GM21390 (cell line): ENCODE measurements around the gene ERG28.
"Not testable (repeated sequence)": the region's sequence is repeated elsewhere in the genome, so short reads cannot be mapped to it uniquely, and the experiment has no call there.

Experiments
- ATAC-seq: cut with Tn5 transposase; IDR thresholded peaks from one replicate; pipeline ENCODE4 v1.9.1; 2021; ENCODE audit not compliant: unreplicated experiment

The ERG28 gene

GRCh38 chr14:75660630-75661498, at the start of gene ERG28, which contains the start of gene TTLL5:
TSS of gene ERG28 (minus strand) at chr14:75660876. CDS start at chr14:75657502, 3,374 bp downstream.
TSS of gene TTLL5 (plus strand) at chr14:75661246. CDS start at chr14:75663150, 1,904 bp downstream.
- ATAC-seq = peak; percentile 95

- ATAC-seq = no peak
Observed at GRCh38 chr14:75709207-75709812, 48.6 kb upstream of the ERG28 start.

GRCh38 chr14:75705014-75705413, 44.3 kb upstream of the ERG28 start:
- no peak for ATAC-seq

- ATAC-seq = no peak
Observed at GRCh38 chr14:75703467-75703866, 42.8 kb upstream of the ERG28 start.

- ATAC-seq = no peak
Observed at GRCh38 chr14:75702616-75703261, 42.1 kb upstream of the ERG28 start.

GRCh38 chr14:75702122-75702521, 41.4 kb upstream of the ERG28 start:
- ATAC-seq = no peak

GRCh38 chr14:75700295-75700694, 39.6 kb upstream of the ERG28 start:
- no peak for ATAC-seq

GRCh38 chr14:75699331-75699730, 38.7 kb upstream of the ERG28 start:
- no peak for ATAC-seq

GRCh38 chr14:75697918-75698317, 37.2 kb upstream of the ERG28 start:
- no peak for ATAC-seq

GRCh38 chr14:75697386-75697785, 36.7 kb upstream of the ERG28 start:
- no peak for ATAC-seq

GRCh38 chr14:75695025-75695424, 34.3 kb upstream of the ERG28 start:
- ATAC-seq = not testable (repeated sequence)

- no peak for ATAC-seq
Observed at GRCh38 chr14:75690010-75690409, 29.3 kb upstream of the ERG28 start.

- ATAC-seq = no peak
Observed at GRCh38 chr14:75689012-75689411, 28.3 kb upstream of the ERG28 start.

- ATAC-seq = no peak
Observed at GRCh38 chr14:75685910-75686309, 25.2 kb upstream of the ERG28 start.

- ATAC-seq = no peak
Observed at GRCh38 chr14:75675265-75675960, 14.7 kb upstream of the ERG28 start.

- ATAC-seq = peak; percentile 77
Observed at GRCh38 chr14:75673345-75674035, 12.8 kb upstream of the ERG28 start.

GRCh38 chr14:75672605-75673192, 12.0 kb upstream of the ERG28 start:
- no peak for ATAC-seq

GRCh38 chr14:75667099-75667765, 6.6 kb upstream of the ERG28 start:
- no peak for ATAC-seq

GRCh38 chr14:75662966-75663365, 2.3 kb upstream of the ERG28 start:
- no peak for ATAC-seq

- ATAC-seq = no peak
Observed at GRCh38 chr14:75661499-75661814, 781 bp upstream of the ERG28 start.
